Esophagus squamous epithelium (tissue), 5 donors: ENCODE measurements around the gene DENND6B. TPM values are rescaled to one million over a fixed set of nuclear protein-coding genes. Genes with fewer than 3 reads are reported as not detected.

Source experiments
- DNase-seq: peaks from one replicate; lab custom pipeline; 2025; lab: John Stamatoyannopoulos, UW
- H3K27ac ChIP-seq, 4 donors: fragments of 200-600 bp; sonication (generic); one replicate each; pipeline ENCODE4 v1.5.1; 2016 to 2019; ENCODE audit warnings: mild to moderate bottlenecking in 1 of 4
- H3K27me3 ChIP-seq, 4 donors: fragments of 200-600 bp; sonication (generic); 1 replicate in 3 of 4; 2 replicates in 1 of 4; pipeline versions ENCODE4 v1.5.1 to v1.6.0; 2017 to 2021; ENCODE audit warnings: antibody characterized with exemption in 1 of 4
- H3K36me3 ChIP-seq, 3 donors: fragments of 200-600 bp; sonication (generic); one replicate each; pipeline ENCODE4 v1.5.1; 2016 to 2019
- H3K4me1 ChIP-seq, 3 donors: fragments of 200-600 bp; sonication (generic); one replicate each; pipeline ENCODE4 v1.5.1; 2017 to 2019
- H3K4me3 ChIP-seq, 4 donors: fragments of 200-600 bp; sonication (generic); 1 replicate in 3 of 4; 2 replicates in 1 of 4; pipeline ENCODE4 v1.5.1; 2016 to 2019; ENCODE audit warnings: mild to moderate bottlenecking in 2 of 4, moderate library complexity in 1 of 4
- H3K9me3 ChIP-seq, 3 donors: fragments of 200-600 bp; sonication (generic); one replicate each; pipeline ENCODE4 v1.5.1; 2016 to 2019
- POLR2A ChIP-seq, 4 donors: fragments of 450-650 bp; IDR thresholded peaks; one replicate each; pipeline ENCODE4 v1.6.1; 2017; ENCODE audit warnings: antibody characterized with exemption in 4 of 4, mild to moderate bottlenecking in 4 of 4, moderate library complexity in 3 of 4
- whole genome bisulfite sequencing, 2 donors: methylation state at CpG; one replicate each; pipeline ENCODE4 v1.1.5; 2018; 5-methylcytosine and 5-hydroxymethylcytosine counted together
- intact Hi-C: fragments of 100-400 bp; cut with DNase I; formaldehyde crosslinking; loops from one replicate; pipeline ENCODE4 v1.15.0; 2022
- total RNA-seq, 4 donors: library from RNA; depleted of rRNA; stranded (reverse); fragments of >200 nt; gene quantifications; one replicate each; pipeline ENCODE4 v1.1.0, GENCODE V29; 2016
- TF ChIP-seq, protein P1 (sequence below), 6 experiments: fragments of 450-650 bp in 4 of 6; fragments of 200-600 bp in 2 of 6; sonication (generic) in 2 of 6; IDR thresholded peaks; one replicate each; pipeline ENCODE4 v1.5.1; 2016 to 2019; ENCODE audit warnings: antibody characterized with exemption in 6 of 6, mild to moderate bottlenecking in 4 of 6, moderate library complexity in 4 of 6
- donor health status: DM: yes; HTN: yes; CAD: no.

Gene DENND6B
- total RNA-seq, 4 donors from 2014 or later: 0.88 to 3.6 (median 2.9) TPM

DNA sequence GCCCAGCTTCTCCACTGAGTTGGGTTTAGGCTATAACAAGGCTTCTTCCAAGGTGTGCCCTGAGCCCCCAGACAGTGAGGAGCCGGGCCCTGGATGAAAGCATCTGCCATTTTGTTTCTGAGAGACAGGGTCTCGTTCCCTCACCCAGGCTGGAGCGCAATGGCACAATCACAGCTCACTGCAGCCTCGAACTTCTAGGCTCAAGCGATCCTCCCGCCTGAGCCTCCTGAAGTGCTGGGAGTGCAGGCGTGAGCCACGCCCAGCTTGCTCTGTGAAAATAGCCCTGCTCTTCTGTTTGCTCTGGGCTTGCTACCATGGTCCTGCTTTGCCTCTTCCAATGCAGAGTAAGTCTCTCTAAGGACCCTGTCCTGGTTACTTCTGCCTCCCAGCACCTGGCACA, 6.7 kb downstream of the DENND6B start:
- intact Hi-C loops: no loop called here
- Histone ChIP-seq H3K27ac (no peak overlapping the region), H3K36me3 (no peaks in the 10 kb centered on the region), H3K4me1 (peaks cover 0 to 8% (median 4%) of the 10 kb centered on the region in 3 donors), H3K27me3 (no peaks in the 10 kb centered on the region), H3K4me3 (no peak overlapping the region), H3K9me3 (no peaks in the 10 kb centered on the region)
- DNase-seq: no peak
- 94% methylated on average over 3 of the region's 8 CpGs; no CpG with 5 or more reads in 1 of the 2 donors for WGBS, 2 donors
- no peak for TF ChIP-seq POLR2A (IDR thresholded peaks at IDR 0.05)
- TF ChIP-seq, protein P1, sequence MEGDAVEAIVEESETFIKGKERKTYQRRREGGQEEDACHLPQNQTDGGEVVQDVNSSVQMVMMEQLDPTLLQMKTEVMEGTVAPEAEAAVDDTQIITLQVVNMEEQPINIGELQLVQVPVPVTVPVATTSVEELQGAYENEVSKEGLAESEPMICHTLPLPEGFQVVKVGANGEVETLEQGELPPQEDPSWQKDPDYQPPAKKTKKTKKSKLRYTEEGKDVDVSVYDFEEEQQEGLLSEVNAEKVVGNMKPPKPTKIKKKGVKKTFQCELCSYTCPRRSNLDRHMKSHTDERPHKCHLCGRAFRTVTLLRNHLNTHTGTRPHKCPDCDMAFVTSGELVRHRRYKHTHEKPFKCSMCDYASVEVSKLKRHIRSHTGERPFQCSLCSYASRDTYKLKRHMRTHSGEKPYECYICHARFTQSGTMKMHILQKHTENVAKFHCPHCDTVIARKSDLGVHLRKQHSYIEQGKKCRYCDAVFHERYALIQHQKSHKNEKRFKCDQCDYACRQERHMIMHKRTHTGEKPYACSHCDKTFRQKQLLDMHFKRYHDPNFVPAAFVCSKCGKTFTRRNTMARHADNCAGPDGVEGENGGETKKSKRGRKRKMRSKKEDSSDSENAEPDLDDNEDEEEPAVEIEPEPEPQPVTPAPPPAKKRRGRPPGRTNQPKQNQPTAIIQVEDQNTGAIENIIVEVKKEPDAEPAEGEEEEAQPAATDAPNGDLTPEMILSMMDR (IDR thresholded peaks at IDR 0.05): no peak

DNA sequence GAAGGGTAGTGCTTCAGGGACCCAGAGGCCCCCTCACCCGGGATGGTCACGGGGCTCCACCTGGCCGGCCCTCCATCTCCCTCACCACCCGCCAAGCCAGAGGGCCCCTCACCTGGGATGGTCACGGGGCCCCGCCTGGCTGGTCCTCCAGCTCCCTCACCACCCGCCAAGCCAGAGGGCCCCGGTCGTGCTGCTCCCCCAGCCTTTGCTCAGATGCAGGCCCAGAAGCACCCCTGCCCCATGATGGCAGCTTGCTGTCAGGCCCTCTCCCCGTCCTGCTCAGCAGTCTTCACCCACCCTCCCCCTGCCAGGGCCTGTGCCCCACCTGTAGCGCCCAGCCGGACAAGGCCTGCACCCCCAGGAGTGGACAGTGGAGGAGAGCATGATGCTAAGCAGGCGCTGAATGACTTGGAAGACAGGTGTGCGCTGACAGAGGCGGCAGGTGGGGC, 7.3 kb downstream of the DENND6B start:
- no peak for DNase-seq
- H3K9me3 ChIP-seq: no peaks in the 10 kb centered on the region
- H3K27me3 ChIP-seq: no peaks in the 10 kb centered on the region
- H3K4me1 ChIP-seq: peaks cover 0 to 14% (median 4%) of the 10 kb centered on the region in 3 donors
- intact Hi-C loops: no loop called here
- no peak overlapping the region for H3K4me3 ChIP-seq
- no peaks in the 10 kb centered on the region for H3K36me3 ChIP-seq
- no peak overlapping the region for H3K27ac ChIP-seq
- WGBS, 2 donors: 70 to 100% methylated on average over 1 to 2 of the region's 15 CpGs
- TF ChIP-seq POLR2A (IDR thresholded peaks at IDR 0.05): no peak
- TF ChIP-seq, protein P1 (IDR thresholded peaks at IDR 0.05): no peak

DNA sequence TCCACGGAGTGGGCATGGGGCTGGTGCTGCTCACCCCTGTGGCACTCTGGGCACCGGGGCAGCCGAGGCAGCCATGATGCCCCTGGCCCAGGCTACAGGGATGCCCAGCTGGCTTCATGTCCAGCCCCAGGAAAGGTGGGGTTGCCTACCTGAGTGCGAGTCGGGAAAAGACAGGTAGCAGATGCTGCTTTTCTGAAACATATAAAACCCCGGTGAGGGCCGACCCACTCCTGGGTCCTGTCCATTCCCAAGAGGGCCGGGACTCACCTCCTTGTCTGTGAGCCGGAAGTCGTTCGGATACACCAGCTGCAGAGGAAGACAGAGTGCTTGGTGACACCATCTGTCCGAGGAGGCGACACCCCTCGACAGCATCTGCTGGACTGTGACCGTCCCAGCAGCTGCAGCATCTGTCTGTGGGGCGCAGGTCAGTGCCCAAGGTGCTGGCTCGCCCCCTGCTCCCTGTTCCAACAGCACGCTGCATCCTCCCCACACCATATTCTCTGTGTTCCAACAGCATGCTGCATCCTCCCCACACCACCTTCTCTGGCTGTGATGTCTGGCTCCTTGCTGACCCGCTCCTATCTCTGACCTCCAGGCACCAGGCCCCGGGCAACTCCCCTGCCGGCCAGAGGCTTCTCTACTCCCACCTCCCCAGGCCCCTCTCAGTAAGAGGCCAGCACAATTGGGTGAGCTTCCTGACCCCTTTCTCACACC, 8.0 kb downstream of the DENND6B start:
- TF ChIP-seq, protein P1 (IDR thresholded peaks at IDR 0.05): no peak
- TF ChIP-seq POLR2A (IDR thresholded peaks at IDR 0.05): no peak
- H3K36me3 ChIP-seq: no peaks in the 10 kb centered on the region
- no peak for DNase-seq
- intact Hi-C loops: no loop called here
- no peak overlapping the region for H3K4me3 ChIP-seq
- no peak overlapping the region for H3K27ac ChIP-seq
- no peaks in the 10 kb centered on the region for H3K27me3 ChIP-seq
- H3K9me3 ChIP-seq: no peaks in the 10 kb centered on the region
- 81 to 84% methylated on average over 12 to 18 of the region's 21 CpGs for WGBS, 2 donors
- H3K4me1 ChIP-seq: peaks cover 4 to 21% (median 5%) of the 10 kb centered on the region in 3 donors

DNA sequence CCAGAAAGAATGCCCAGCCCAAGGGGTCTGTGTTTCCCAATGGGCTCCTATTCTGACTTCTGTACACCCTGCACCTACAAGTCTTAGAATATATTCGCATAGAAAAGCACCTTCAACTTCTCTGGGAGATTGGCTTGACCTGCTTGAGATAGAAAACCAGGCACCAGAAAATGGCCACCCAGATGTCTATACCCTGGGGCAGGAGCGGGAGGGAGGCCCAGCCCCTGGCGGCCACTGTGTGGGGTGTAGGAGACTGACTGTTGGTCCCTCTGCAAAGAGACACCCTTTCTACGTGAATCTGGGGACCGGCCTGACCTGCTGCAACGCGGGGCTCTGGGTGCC, 8.5 kb downstream of the DENND6B start:
- Histone ChIP-seq H3K4me3 (no peak overlapping the region), H3K4me1 (peaks cover 8 to 26% (median 8%) of the 10 kb centered on the region in 3 donors), H3K9me3 (no peaks in the 10 kb centered on the region), H3K27ac (no peak overlapping the region), H3K36me3 (no peaks in the 10 kb centered on the region), H3K27me3 (no peaks in the 10 kb centered on the region)
- no peak for DNase-seq
- intact Hi-C loops: no loop called here
- 77 to 90% methylated on average over 4 to 5 of the region's 7 CpGs for WGBS, 2 donors
- no peak for TF ChIP-seq POLR2A (IDR thresholded peaks at IDR 0.05)

DNA sequence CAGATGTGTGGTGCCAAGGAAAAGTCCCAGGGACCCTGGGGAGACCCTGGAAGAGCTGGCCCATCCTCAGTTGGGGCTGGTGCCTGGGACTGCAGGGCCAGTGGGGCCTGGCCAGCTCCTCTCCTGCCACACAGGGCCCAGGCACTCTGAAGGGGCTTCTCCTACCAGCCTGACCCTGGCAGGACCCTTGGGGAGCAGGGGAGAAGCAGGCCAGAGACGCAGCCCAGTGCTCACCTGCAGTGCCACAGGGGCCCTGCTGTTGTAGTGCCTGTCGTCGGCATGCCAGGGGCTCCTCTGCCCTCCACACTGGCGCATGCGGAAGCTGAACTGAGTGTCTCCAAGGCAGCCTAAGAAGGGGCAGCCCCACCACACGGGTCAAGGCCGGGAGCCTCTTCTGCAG, 9.1 kb downstream of the DENND6B start:
- no peaks in the 10 kb centered on the region for H3K9me3 ChIP-seq
- TF ChIP-seq POLR2A (IDR thresholded peaks at IDR 0.05): no peak
- no peak overlapping the region for H3K27ac ChIP-seq
- no peak for DNase-seq
- H3K27me3 ChIP-seq: no peaks in the 10 kb centered on the region
- peaks cover 8 to 28% (median 8%) of the 10 kb centered on the region in 3 donors for H3K4me1 ChIP-seq
- H3K36me3 ChIP-seq: no peaks in the 10 kb centered on the region
- intact Hi-C loops: no loop called here
- no peak overlapping the region for H3K4me3 ChIP-seq
- 83% methylated on average over 2 of the region's 7 CpGs; no CpG with 5 or more reads in 1 of the 2 donors for WGBS, 2 donors

DNA sequence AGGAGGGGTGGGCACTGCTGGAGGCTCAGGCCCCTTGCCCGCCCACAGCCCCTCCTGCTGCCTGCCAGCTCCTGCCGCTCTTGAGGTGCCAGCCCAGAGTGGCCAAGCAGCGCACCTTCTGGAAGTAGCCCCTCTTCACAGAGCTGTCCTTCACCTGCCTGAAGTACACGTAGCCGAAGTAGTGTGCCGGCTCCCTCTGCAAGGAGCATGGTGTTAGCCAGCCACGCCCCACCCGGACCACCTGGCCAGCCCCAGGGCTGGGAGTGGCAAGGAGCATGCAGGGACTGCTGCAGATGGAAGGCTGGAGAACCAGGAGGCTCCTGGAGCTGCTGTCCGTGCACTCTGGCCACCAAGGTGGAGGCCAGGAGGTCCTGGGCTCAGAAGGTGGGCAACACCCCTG, 9.6 kb downstream of the DENND6B start:
- 83 to 92% methylated on average over 1 to 4 of the region's 9 CpGs for WGBS, 2 donors
- Histone ChIP-seq H3K4me3 (no peak overlapping the region), H3K4me1 (peaks cover 8 to 28% (median 8%) of the 10 kb centered on the region in 3 donors), H3K27ac (no peak overlapping the region), H3K36me3 (no peaks in the 10 kb centered on the region), H3K27me3 (no peaks in the 10 kb centered on the region), H3K9me3 (no peaks in the 10 kb centered on the region)
- DNase-seq: no peak
- intact Hi-C loops: no loop called here
- TF ChIP-seq POLR2A (IDR thresholded peaks at IDR 0.05): no peak
- TF ChIP-seq, protein P1 (IDR thresholded peaks at IDR 0.05): no peak
